Astrocyte of the spinal cord (primary cell): ENCODE data around the gene SLC39A12.

Experiments used
- DNase-seq: peaks from one replicate; pipeline ENCODE4 v3.0.0; 2011; ENCODE audit warnings: low read depth, low spot score
- H3K4me3 ChIP-seq: 2 replicates; pipeline ENCODE4 v1.5.1; 2011; ENCODE audit warnings: low read depth, mild to moderate bottlenecking, low read length, moderate library complexity
- CTCF ChIP-seq: IDR thresholded peaks from 2 replicates; pipeline ENCODE4 v1.5.1; 2012; ENCODE audit warnings: low read depth, mild to moderate bottlenecking, low read length, inconsistent platforms
- in situ Hi-C: cut with HindIII; loops from 2 replicates; pipeline ENCODE4 v1.10.0; 2017; ENCODE audit warnings: low sequenced_read_pairs

The SLC39A12 gene

GRCh38 chr10:17961551-17962422 is 10.1 kb downstream of the SLC39A12 start:
- in situ Hi-C loops, result no loop called here
- no peak overlapping the region for H3K4me3 ChIP-seq
- peak; percentile 33 for DNase-seq
- TF ChIP-seq CTCF, result no peak

GRCh38 chr10:17963431-17963830 is 11.7 kb downstream of the SLC39A12 start:
- H3K4me3 ChIP-seq, result no peak overlapping the region
- in situ Hi-C loops, result no loop called here

GRCh38 chr10:17965649-17966235 is 14.0 kb downstream of the SLC39A12 start:
- no peak for TF ChIP-seq CTCF
- in situ Hi-C loops, result no loop called here
- DNase-seq, result no peak
- H3K4me3 ChIP-seq, result no peak overlapping the region

More at GRCh38 chr10:17963431-17963830, 11.7 kb downstream of the SLC39A12 start:
- DNase-seq, result no peak
- no peak for TF ChIP-seq CTCF

- no peak for DNase-seq
- in situ Hi-C loops, result no loop called here
- no peak overlapping the region for H3K4me3 ChIP-seq
- TF ChIP-seq CTCF, result no peak
Observed at GRCh38 chr10:17974505-17974904, 22.8 kb downstream of the SLC39A12 start.

GRCh38 chr10:17980846-17981565 is 29.3 kb downstream of the SLC39A12 start:
- no peak for TF ChIP-seq CTCF
- in situ Hi-C loops, result no loop called here
- no peak for DNase-seq
- H3K4me3 ChIP-seq, result no peak overlapping the region

GRCh38 chr10:17981766-17982380 is 30.2 kb downstream of the SLC39A12 start:
- TF ChIP-seq CTCF, result no peak
- H3K4me3 ChIP-seq, result no peak overlapping the region
- in situ Hi-C loops, result no loop called here
- DNase-seq, result peak; percentile 86
